Hepatocyte (in vitro differentiated cells): ENCODE results near the gene DOCK8. TPM values are rescaled to one million over a fixed set of nuclear protein-coding genes. Genes with fewer than 3 reads are reported as not detected.

Experiments
- DNase-seq: peaks from one replicate; pipeline ENCODE4 v3.0.0-alpha.2; 2016; ENCODE audit warnings: low spot score
- H2AFZ ChIP-seq: fragments of 200-600 bp; sonication (generic); 2 replicates; pipeline ENCODE4 v1.6.0; 2016; ENCODE audit warnings: antibody characterized with exemption, mild to moderate bottlenecking
- H3K27ac ChIP-seq: fragments of 200-600 bp; sonication (generic); 2 replicates; pipeline ENCODE4 v1.5.1; 2016; ENCODE audit warnings: mild to moderate bottlenecking
- H3K27me3 ChIP-seq: fragments of 200-600 bp; sonication (generic); 2 replicates; pipeline ENCODE4 v1.6.1; 2016
- H3K36me3 ChIP-seq: fragments of 200-600 bp; sonication (generic); replicated peaks from 2 replicates; pipeline ENCODE4 v1.5.1; 2016; ENCODE audit warnings: low read depth; ENCODE audit not compliant: insufficient read depth
- H3K4me1 ChIP-seq: fragments of 200-600 bp; sonication (generic); 2 replicates; pipeline ENCODE4 v1.5.1; 2016; ENCODE audit warnings: mild to moderate bottlenecking, moderate library complexity; ENCODE audit not compliant: insufficient read depth
- H3K4me2 ChIP-seq: fragments of 200-600 bp; sonication (generic); 2 replicates; pipeline ENCODE4 v1.6.0; 2016
- H3K4me3 ChIP-seq: fragments of 200-600 bp; sonication (generic); 2 replicates; pipeline ENCODE4 v1.5.1; 2016; ENCODE audit warnings: mild to moderate bottlenecking
- H3K79me2 ChIP-seq: fragments of 200-600 bp; sonication (generic); 2 replicates; pipeline ENCODE4 v1.6.0; 2017; ENCODE audit warnings: mild to moderate bottlenecking
- H3K9me2 ChIP-seq: fragments of 200-600 bp; sonication (generic); replicated peaks from 2 replicates; pipeline ENCODE4 v1.6.0; 2017; ENCODE audit warnings: mild to moderate bottlenecking; ENCODE audit not compliant: insufficient read depth
- H3K9me3 ChIP-seq: fragments of 200-600 bp; sonication (generic); 2 replicates; pipeline ENCODE4 v1.5.1; 2016; ENCODE audit warnings: low read depth, mild to moderate bottlenecking
- H4K20me1 ChIP-seq: fragments of 200-600 bp; sonication (generic); 2 replicates; pipeline ENCODE4 v1.6.0; 2016; ENCODE audit warnings: mild to moderate bottlenecking; ENCODE audit not compliant: insufficient read depth, poor library complexity, severe bottlenecking
- EZH2 ChIP-seq: fragments of 200-600 bp; sonication (generic); IDR thresholded peaks from 2 replicates; pipeline ENCODE4 v1.6.1; 2016; ENCODE audit warnings: antibody characterized with exemption, mild to moderate bottlenecking, borderline replicate concordance
- EZH2phosphoT487 ChIP-seq: fragments of 200-600 bp; sonication (generic); IDR thresholded peaks from one replicate; pipeline ENCODE4 v1.6.1; 2018; ENCODE audit warnings: antibody characterized with exemption, mild to moderate bottlenecking, low read depth, moderate library complexity; ENCODE audit not compliant: unreplicated experiment, severe bottlenecking
- WGBS: methylation state at CpG from one replicate; pipeline ENCODE4 v1.1.6; 2016; ENCODE audit warnings: low lambda C conversion rate; ENCODE audit errors: missing lambda C conversion rate; 5-methylcytosine and 5-hydroxymethylcytosine counted together
- polyA plus RNA-seq: library from polyadenylated mRNA; unstranded; fragments of >200 nt; fragmentation: Nextera tagmentation; extraction: Ambion mirVana; gene quantifications from 2 replicates; pipeline ENCODE4 v1.2.1, GENCODE V29; 2016
- total RNA-seq: library from RNA; depleted of rRNA; stranded (reverse); fragments of >200 nt; gene quantifications from 2 replicates; pipeline ENCODE4 v1.2.3, GENCODE V29; 2014
- TF ChIP-seq, protein P1 (sequence below): fragments of 200-600 bp; sonication (generic); IDR thresholded peaks from 2 replicates; pipeline ENCODE4 v1.5.1; 2016; ENCODE audit warnings: antibody characterized with exemption, mild to moderate bottlenecking; ENCODE audit not compliant: poor library complexity

DOCK8 gene
- total and polyA plus RNA-seq, 2 experiments from 2014 or later = 6.5 to 6.6 TPM

DNA sequence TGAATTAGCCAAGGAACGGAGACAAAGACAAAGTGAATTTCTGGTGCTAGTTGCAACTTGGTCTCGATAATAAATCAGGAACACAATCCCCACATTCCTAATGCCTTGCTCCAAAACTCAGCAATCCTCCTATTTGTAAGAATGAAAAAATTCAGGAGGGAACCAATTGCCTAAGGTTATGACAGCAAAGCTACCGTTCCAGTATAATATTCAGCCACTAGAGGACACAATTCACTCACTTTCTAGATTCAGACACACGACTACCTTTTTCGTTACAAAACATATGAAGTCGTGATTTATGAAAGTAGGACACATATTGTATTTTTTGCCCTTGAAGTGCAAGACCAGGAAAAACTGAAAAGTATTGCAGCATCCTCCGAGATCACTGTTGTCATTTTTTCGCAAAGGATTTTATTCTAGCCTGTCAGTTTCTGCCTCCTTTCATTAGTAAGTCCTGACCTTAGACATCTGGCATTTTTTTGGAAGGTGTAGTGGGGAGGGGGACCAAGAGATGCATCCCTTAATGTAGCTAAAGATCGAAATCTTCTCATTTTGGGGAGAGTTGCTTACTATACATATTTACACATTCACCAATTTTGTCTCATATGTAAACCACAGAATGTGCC lies 133.1 kb downstream of the DOCK8 start:
- H4K20me1 ChIP-seq = no peaks in the 10 kb centered on the region
- H2AFZ ChIP-seq = no peak overlapping the region
- no peak overlapping the region for H3K27ac ChIP-seq
- H3K79me2 ChIP-seq = no peaks in the 10 kb centered on the region
- no peaks in the 10 kb centered on the region for H3K9me3 ChIP-seq
- 32% methylated on average over 9 of the region's 9 CpGs for WGBS
- no peak overlapping the region for H3K4me2 ChIP-seq
- H3K36me3 ChIP-seq = no peaks in the 10 kb centered on the region
- no peaks in the 10 kb centered on the region for H3K27me3 ChIP-seq
- peak; percentile 65 for DNase-seq
- H3K4me1 ChIP-seq = no peaks in the 10 kb centered on the region
- no peak for TF ChIP-seq EZH2
- no peak for TF ChIP-seq EZH2phosphoT487
- TF ChIP-seq, protein P1, sequence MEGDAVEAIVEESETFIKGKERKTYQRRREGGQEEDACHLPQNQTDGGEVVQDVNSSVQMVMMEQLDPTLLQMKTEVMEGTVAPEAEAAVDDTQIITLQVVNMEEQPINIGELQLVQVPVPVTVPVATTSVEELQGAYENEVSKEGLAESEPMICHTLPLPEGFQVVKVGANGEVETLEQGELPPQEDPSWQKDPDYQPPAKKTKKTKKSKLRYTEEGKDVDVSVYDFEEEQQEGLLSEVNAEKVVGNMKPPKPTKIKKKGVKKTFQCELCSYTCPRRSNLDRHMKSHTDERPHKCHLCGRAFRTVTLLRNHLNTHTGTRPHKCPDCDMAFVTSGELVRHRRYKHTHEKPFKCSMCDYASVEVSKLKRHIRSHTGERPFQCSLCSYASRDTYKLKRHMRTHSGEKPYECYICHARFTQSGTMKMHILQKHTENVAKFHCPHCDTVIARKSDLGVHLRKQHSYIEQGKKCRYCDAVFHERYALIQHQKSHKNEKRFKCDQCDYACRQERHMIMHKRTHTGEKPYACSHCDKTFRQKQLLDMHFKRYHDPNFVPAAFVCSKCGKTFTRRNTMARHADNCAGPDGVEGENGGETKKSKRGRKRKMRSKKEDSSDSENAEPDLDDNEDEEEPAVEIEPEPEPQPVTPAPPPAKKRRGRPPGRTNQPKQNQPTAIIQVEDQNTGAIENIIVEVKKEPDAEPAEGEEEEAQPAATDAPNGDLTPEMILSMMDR = peak; percentile 80
- H3K4me3 ChIP-seq = no peak overlapping the region
- no peaks in the 10 kb centered on the region for H3K9me2 ChIP-seq

GRCh38 chr9:350384-350783 lies 135.7 kb downstream of the DOCK8 start:
- Histone ChIP-seq H3K4me2 (no peak overlapping the region), H3K27me3 (no peaks in the 10 kb centered on the region)

DNA sequence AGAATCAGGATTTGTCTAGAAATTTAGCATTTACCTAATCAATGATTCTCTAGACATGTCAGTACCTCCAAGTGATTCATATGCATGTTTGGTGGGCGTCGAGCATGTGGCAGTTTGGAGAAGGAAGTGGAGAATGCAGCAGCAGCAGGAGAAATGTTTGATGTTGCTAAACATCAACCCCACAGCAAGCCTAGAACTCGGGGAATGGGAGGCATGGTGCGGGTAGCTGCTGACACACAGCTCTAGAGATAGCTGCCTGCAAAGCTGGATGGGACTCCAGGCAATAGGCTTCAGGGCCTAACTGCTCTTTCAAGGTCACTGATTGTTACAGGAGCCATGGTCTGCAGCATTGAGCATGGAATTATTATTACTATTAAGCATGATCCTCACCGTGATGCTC lies 137.3 kb downstream of the DOCK8 start:
- Histone ChIP-seq H3K27me3 (no peaks in the 10 kb centered on the region), H3K79me2 (no peaks in the 10 kb centered on the region), H2AFZ (no peak overlapping the region), H3K4me3 (no peak overlapping the region), H3K4me1 (no peaks in the 10 kb centered on the region), H3K27ac (no peak overlapping the region), H3K36me3 (no peaks in the 10 kb centered on the region), H3K9me3 (no peaks in the 10 kb centered on the region), H3K4me2 (no peak overlapping the region), H3K9me2 (no peaks in the 10 kb centered on the region), H4K20me1 (no peaks in the 10 kb centered on the region)
- TF ChIP-seq EZH2phosphoT487 (no peak), EZH2 (no peak)
- TF ChIP-seq, protein P1 = no peak
- WGBS = 95% methylated on average over 5 of the region's 5 CpGs
- no peak for DNase-seq

More at GRCh38 chr9:350384-350783, 135.7 kb downstream of the DOCK8 start:
- H2AFZ ChIP-seq = no peak overlapping the region
- H3K4me3 ChIP-seq = no peak overlapping the region
- H3K4me1 ChIP-seq = no peaks in the 10 kb centered on the region
- H4K20me1 ChIP-seq = no peaks in the 10 kb centered on the region
- TF ChIP-seq EZH2 (no peak), EZH2phosphoT487 (no peak)
- TF ChIP-seq, protein P1 = no peak
- H3K36me3 ChIP-seq = no peaks in the 10 kb centered on the region
- 77% methylated on average over 7 of the region's 7 CpGs for WGBS
- no peaks in the 10 kb centered on the region for H3K9me2 ChIP-seq
- no peaks in the 10 kb centered on the region for H3K9me3 ChIP-seq
- H3K27ac ChIP-seq = no peak overlapping the region
- no peaks in the 10 kb centered on the region for H3K79me2 ChIP-seq
- no peak for DNase-seq
